ENCODE data around the gene NSD2.

NSD2 gene

GRCh38 chr4:1952058-1952700 is 81.0 kb downstream of the NSD2 start:
- H3K4me3 ChIP-seq (ENCODE audit: low read depth, low read length), result no peak overlapping the region
- TF ChIP-seq CTCF (conservative IDR thresholded peaks at IDR 0.05; ENCODE audit: low read depth, low read length), result no peak
- no peak for DNase-seq (ENCODE audit: low read depth)

GRCh38 chr4:1952719-1953118 is 81.5 kb downstream of the NSD2 start:
- DNase-seq (ENCODE audit: low read depth), result no peak
- no peak for TF ChIP-seq CTCF (conservative IDR thresholded peaks at IDR 0.05; ENCODE audit: low read depth, low read length)
- H3K4me3 ChIP-seq (ENCODE audit: low read depth, low read length), result no peak overlapping the region

- TF ChIP-seq CTCF (conservative IDR thresholded peaks at IDR 0.05; ENCODE audit: low read depth, low read length), result no peak
- no peak for DNase-seq (ENCODE audit: low read depth)
- H3K4me3 ChIP-seq (ENCODE audit: low read depth, low read length), result no peak overlapping the region
These were observed 82.1 kb downstream of the NSD2 start for GRCh38 chr4:1953335-1953734.

GRCh38 chr4:1956631-1957030 is 85.4 kb downstream of the NSD2 start:
- no peak for DNase-seq (ENCODE audit: low read depth)
- TF ChIP-seq CTCF (conservative IDR thresholded peaks at IDR 0.05; ENCODE audit: low read depth, low read length), result no peak
- H3K4me3 ChIP-seq (ENCODE audit: low read depth, low read length), result no peak overlapping the region

GRCh38 chr4:1958276-1959103 is 87.3 kb downstream of the NSD2 start:
- no peak overlapping the region for H3K4me3 ChIP-seq (ENCODE audit: low read depth, low read length)
- no peak for DNase-seq (ENCODE audit: low read depth)
- TF ChIP-seq CTCF (conservative IDR thresholded peaks at IDR 0.05; ENCODE audit: low read depth, low read length), result no peak

- DNase-seq (ENCODE audit: low read depth), result peak; percentile 42
- no peak overlapping the region for H3K4me3 ChIP-seq (ENCODE audit: low read depth, low read length)
- TF ChIP-seq CTCF (conservative IDR thresholded peaks at IDR 0.05; ENCODE audit: low read depth, low read length), result peak; percentile 21
These were observed 87.9 kb downstream of the NSD2 start for GRCh38 chr4:1959104-1959384.
